ENCODE measurements around the gene OBI1.

Gene OBI1

GRCh38 chr13:78576261-78576660 lies 82.7 kb downstream of the OBI1 start:
- no peak for DNase-seq (ENCODE audit: low spot score)

- no peak for DNase-seq (ENCODE audit: low spot score)
Observed at GRCh38 chr13:78572459-78572858, 86.5 kb downstream of the OBI1 start.

GRCh38 chr13:78569029-78569428 lies 89.9 kb downstream of the OBI1 start:
- no peak for DNase-seq (ENCODE audit: low spot score)

- no peak for DNase-seq (ENCODE audit: low spot score)
Observed at GRCh38 chr13:78566631-78567030, 92.3 kb downstream of the OBI1 start.

All from HuH-7.5 (cell line).